Right forelimb (tissue), 1 donor: ENCODE measurements around the gene ZNF789.
A peak's percentile ranks its signal among the peaks of the same experiment; 100 is the strongest.
"Not testable (repeated sequence)": the region's sequence is repeated elsewhere in the genome, so short reads cannot be mapped to it uniquely, and the experiment has no call there.

Experiments
- DNase-seq: peaks from one replicate; pipeline ENCODE4 v3.0.0-alpha.2; 2018

Gene ZNF789

DNA sequence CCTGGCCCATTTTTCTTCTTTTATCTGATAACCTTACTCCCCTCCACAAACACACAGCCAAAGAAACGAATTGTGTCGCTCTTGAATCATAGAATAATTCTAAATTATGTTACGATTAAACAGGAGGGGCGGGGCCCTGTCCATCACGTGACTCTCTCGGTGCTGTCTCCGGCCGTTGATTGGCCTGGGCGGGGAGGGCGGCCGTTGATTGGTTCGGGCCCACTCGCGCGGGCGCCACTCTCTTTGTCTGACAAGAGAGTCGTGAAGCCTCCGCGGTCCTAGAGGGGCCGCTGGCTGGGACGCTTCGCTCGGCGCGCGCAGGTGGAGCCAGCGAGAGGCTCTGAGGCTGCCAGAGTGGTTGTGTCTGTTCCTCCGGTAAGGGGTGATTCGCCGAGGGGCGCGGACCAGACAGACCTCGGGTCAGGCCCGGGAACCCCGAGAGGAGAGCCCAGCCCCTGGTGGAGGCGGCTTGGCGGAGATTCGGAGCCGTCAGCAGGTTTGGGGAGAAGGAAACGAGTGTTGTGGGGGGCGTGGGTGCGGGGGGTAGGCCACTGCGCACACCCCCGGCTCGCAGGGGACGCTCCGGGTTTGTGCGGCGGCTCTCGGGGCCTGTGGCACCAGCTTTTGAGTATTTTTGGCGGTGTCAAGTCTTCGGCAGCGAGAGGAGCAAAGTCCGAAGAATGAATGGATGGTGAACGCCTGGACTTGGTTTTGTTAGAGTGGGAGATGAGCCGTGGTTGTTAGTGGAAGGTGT, at the start of gene ZNF789:
Gene ZNF789 (plus strand): TSS at position 330 of the 754 bp plus-strand sequence. CDS start 3,567 bp downstream, outside the sequence.
- DNase-seq, result peak; percentile 96

DNA sequence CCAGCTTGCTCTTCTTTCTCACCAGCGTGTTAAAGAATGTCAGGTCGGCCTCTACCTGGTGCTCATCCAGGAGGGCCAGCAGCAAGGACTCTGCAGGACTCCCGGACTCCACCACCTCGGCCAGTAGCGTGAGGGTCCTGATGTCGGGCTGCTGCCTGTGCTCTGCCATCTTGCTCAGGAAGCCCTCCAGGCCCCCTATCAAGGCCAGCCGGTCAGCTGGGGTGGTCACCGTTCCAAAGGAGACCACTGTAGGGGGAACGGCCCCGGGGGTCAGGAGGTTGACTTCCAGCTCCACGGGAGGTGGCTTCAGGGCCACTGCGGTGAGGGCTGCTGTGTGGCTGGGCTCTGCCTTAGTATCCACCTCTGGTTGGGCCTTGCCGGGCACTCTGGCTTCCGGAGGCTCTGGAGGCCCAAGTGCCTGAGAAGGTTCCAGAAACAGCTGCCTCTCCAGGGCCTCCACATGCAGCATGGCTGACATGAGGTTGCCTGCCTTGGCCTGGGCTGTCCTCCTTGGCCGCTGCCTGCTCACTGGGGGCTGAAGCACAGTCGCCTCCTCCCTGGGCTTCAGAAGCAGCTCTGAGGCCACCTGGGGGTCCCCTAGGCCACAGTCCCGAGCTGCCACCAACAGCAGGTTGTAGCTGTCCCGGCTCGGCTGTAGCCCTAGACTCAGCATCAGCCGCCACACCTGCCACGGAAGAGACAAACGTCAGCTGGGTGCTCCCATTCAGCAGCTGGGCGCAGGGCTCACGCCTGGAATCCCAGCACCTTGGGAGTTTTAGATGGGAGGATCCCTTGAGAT, 47.6 kb upstream of the ZNF789 start:
- no peak for DNase-seq

DNA sequence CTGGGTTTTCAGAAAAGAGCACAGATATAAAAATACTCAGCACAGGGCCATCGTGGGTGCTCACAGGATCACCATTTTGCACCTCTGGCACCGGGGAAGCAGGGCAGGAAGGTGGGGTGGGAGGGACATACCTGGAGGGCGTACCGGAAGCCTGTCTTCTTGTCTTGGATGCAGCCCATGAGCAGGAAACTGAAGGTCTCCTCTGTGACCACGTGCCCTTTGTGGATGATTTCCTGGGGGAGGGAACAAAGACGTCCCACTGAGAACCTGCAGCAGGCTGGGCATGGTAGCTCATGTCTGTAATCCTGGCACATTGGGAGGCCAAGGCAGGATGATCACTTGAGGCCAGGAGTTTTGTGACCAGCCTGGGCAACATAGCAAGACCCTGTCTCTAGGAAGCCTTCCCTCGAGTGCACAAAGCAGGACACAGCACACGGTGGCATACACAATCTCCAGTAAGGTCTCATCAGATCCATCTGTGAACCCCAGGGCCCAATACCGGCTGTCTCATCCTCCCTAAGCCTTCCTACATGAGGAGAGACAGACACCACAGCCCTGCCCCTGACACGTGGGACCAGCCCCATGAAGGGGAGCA, 43.6 kb upstream of the ZNF789 start:
- no peak for DNase-seq

DNA sequence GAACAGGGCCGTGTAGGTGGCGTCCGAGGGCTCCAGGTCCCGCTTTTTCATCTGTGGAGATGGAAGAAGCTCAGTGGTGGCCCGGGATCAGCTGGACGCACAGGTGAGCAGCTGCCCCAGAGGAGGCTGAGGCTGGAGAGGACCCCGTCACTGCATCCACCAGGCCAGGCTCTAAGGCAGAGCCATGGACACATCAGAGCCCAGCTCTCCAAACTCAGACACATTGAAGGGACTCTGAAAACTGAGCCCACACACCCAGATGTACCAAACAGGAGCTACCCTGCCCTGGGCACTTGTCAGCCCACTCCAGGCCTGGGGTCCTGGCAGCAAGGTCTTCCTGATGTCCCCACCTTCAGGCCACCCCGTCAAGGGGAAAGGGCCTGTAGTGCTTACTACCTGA, 42.9 kb upstream of the ZNF789 start:
- no peak for DNase-seq

DNA sequence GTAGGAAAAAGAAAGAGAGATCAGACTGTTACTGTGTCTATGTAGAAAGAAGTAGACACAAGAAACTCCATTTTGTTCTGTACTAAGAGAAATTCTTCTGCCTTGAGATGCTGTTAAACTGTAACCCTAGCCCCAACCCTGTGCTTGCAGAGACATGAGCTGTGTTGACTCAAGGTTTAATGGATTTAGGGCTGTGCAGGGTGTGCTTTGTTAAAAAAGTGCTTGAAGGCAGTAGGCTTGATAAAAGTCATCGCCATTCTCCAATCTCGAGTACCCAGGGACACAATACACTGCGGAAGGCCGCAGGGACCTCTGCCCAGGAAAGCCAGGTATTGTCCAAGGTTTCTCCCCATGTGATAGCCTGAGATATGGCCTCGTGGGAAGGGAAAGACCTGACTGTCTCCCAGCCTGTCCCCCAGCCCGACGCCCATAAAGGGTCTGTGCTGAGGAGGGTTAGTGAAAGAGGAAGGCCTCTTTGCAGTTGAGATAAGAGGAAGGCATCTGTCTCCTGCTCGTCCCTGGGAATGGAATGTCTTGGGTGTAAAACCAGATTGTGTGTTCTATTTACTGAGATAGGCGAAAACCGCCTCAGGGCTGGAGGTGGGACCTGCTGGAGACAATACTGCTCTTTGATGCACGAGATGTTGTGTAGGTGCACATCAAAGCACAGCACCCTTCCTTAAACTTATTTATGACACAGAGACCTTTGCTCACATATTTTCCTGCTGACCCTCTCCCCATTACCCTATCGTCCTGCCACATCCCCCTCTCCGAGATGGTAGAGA, 40.7 kb upstream of the ZNF789 start:
- not testable (repeated sequence) for DNase-seq

DNA sequence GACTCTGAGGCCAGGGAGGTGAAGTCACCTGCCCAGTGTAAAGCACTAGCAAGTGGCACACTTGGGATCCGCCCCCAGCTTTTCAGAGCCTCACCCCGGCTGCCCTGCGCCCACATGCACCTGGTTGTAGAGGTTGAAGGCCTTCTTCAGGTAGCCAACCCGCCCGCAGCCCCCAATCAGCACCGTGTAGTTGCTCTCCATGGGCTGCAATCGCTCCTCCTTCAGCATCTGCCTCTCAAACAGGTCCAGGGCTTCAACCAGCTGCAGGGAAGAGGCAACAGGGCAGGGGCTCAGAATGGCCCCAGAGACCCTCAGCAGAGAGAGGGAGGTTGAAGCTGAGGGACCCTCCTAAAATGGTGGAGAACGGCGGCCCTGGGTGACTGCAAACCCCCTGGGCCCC, 39.5 kb upstream of the ZNF789 start:
- no peak for DNase-seq

DNA sequence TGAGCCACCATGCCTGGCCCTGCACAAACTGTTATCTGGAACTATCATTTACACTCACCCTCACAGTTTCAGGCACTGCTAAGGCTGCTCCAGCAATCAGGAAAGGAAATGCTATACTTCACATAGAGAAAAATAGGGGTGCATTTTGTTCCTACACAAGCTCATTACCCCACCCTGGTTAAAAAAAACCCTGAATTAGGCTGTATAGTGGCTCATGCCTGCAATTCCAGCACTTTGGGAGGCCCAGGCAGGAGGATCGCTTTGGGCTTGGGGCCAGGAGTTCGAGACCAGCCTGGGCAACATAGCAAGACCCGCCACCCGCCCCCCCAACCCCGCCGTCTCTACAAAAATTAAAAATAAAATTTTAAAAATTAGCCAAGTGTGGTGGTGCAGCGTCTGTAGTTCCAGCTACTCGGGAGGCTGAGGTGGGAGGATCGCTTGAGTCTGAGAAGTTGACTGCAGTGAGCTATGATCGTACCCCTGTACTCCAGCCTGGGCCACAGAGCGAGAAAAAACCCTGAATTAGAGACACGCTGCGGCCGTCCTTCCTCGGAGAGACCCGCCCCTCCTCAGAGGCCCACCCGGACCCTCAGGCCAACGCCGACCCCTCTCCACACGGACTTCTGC, 34.6 kb upstream of the ZNF789 start:
- DNase-seq, result no peak

DNA sequence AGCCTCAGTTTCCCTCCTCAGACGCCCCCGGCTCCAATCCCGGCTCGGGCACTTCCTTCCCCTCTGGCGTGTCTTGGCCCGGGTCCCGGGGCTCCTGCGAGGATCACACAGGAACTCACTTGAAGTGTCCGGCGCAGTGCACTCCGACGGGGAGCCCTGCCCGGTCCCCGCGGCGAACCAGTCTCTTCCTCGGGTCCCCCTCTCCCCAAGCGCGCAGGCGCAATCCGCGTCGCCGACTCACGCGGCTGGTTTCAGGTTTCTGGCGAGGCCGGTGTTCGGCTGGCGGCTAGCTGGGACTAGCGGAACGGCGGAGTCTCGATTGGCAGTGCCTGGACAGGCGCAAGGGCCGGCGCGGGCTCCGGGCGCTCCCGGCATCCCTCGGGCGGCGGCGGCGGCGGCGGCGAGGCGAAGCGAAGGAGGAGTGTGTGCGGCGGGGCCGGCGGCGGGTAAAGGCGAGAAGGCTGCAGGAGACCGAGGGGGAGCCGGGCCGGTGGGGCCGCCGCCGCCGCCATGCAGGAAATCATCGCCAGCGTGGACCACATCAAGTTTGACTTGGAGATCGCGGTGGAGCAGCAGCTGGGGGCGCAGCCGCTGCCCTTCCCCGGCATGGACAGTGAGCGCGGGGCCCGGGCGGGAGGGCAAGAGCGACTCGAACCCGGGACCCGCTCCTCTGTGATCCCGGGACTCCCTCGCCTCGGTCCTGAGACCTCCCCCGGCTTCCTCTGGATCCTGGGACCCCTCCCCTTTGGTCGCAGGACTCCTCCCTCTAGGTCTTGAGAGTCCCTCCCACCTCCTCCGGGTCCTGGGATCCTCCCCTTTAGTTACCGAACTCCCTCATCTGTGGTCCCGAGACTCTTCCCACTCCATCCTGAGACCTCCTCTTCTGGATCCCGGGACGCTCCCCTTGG, 33.9 kb upstream of the ZNF789 start, which contains the start of the genes CPSF4 and PTCD1:
Gene CPSF4 (plus strand): TSS at position 371 of the 908 bp plus-strand sequence. CDS start 140 bp downstream, at position 511.
Gene PTCD1 (minus strand): TSS at position 226 of the 908 bp plus-strand sequence. CDS start 3,556 bp downstream, outside the sequence.
- peak; percentile 97 for DNase-seq

DNA sequence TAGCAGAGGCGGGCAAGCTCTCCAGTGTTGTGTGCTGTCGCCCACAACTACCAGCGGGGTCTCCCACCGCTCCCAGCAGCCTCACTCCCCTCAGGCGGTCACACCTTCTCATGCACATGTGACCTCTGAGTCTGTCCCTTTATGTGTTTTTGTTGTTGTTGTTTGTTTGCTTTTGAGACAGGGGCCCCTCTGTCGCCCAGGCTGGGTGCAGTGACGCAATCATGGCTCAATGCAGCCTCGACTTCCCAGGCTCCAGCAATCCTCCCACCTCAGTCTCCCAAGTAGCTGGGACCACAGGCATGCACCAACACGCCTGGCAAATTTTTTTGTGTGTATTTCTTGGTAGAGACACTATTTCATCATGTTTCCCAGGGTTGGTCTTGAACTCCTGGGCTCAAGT, 32.5 kb upstream of the ZNF789 start:
- no peak for DNase-seq

DNA sequence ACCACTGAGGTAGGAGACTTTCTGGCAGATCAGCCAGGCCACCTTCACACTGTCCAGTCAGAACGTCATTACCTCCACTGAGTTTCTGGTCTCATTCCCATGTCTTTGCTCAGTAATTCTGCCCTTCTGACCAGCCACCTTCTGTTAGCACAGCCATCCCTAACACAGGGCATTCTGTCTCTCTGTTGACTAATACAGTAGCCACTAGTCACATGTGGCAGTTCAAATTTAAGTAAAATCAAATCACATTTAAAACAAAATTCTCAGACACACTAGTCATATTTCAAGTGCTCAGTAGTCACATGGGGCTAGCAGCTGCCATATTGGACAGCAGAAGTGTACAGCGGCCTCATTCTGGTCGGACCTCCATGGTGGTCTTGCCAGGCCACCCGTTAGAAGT, 26.6 kb upstream of the ZNF789 start:
- DNase-seq, result no peak

DNA sequence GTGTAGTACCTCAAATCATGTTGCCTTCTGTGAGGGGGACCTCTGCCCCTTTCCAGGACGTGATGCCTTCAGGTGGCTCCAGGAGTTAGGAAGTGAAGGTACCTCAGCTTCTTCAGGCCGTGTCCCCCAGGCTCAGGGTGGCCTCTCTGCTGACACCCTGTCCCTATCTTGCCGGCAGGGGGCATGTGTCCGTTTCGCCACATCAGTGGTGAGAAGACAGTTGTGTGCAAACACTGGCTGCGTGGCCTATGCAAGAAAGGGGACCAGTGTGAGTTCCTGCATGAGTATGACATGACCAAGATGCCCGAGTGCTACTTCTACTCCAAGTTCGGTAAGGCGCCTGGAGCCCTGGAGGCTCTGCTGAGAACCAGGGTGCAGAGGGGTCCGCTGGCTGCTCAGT, 24.7 kb upstream of the ZNF789 start:
- no peak for DNase-seq

DNA sequence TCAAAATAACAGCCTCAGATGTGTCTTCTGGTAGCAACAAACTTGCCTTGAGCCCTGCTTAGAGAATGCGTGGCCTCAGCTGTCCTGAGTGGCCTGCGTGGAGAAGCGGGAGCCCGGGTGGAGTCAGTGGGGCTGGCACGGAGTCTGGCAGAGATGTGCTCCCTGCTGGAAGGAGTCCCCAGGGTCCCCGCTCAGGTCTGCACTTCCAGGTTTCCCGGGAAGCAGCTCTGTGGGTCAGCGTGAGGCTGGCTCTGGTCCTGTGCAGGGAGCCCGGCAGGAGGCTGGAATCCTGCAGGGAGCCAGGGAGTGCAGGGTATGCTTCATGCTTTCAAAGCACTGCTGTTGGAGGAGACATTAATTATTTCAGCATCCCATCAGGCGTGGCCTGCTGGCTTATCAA, 23.8 kb upstream of the ZNF789 start:
- DNase-seq, result no peak

DNA sequence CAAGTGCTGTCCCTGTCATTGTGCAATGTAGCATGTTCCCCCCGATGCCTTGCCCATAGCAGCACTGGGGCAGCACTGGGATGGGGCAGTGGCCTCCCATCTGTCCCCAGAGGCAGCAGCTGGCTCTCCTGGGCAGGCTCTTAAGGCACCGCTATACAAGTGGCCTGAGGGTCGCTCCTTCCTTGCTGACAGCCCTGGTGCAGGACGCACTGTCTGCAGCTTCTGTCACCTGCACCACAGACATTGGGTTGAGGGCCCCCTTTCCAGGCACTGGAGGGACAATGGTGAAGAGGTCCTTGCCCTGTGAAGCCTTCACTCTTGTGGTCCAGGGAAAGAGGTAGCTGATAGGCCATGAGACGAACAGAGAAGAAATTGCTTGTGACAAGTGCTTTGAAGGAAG, 23.4 kb upstream of the ZNF789 start:
- no peak for DNase-seq

DNA sequence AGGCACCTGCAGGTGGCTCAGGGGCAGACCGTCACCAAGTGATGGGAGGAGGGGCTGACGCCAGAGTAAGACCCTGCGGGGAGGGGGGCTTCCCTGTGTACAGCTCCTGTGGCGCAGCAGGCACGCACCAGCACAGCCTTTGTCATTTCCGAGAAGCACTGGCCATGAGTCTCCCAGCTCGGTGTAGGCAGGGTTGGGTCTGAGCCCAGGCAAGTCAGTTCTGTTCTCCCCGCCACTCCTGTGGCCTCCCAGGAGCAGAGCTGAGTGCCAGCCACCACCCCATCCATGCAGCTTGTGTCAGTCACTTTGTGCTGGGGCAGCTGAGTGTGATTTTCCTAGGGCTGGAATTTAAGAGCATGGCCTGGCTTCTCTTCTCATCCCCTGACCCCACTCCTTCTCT, 20.8 kb upstream of the ZNF789 start:
- DNase-seq, result no peak

DNA sequence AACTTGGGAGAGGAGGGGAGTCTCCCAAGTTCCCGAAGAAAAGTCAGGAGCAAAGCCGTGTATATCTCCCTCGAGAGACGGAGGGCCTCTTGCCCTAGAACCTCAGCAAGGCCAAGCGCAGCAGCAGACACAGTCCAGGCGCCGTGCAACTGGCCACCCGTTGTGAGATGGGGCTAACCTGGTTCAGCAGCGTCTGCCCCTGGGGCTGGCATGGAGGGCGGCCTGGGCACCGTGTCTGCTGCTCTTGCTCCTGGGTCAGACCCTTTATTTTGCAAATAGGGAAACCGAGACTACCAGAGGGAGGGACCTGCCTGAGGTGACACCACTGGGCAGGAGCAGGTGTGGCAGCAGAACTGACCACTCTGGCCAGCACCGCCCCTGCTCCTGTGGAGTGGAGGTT, 20.1 kb upstream of the ZNF789 start:
- DNase-seq, result no peak

DNA sequence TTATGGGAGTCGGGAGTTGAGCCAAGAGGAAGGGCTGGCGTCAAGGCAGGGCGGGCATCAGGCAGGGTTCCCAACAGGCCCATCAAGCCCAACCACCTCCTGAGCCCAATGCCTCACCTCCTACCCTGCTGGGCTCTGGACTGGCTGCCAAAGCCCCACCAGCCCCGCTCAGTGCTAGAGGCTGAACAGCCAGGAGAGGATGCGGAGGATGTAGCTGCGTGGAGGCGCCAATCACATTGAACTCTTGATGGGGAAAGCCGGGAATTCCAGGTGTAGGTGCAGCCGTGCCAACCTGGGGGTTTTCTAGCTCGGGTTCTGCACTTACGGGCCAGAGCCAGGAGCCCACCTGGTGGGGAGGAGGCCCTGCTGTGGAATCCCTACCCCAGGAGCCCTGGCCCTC, 19.6 kb upstream of the ZNF789 start:
- no peak for DNase-seq

DNA sequence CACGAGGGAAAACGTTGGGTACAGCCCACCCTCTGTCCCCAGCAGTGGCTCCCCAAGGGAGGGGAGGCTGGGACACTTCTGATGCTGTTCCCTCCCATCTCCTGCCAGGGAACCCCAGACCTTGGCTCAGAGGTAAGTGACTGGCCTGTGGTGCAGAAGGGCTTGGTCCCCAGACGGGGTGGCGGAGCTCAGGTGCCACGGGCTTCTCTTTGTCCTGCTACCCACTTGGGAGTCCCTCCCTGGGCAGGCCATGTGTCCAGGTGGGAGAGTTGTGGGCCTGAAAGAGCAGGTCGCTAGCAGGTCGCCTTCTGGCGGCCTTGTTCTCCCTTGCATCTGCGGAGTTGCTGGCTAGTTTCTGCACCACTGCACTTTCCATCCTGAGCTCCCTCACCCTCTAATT, 16.8 kb upstream of the ZNF789 start:
- DNase-seq, result no peak

DNA sequence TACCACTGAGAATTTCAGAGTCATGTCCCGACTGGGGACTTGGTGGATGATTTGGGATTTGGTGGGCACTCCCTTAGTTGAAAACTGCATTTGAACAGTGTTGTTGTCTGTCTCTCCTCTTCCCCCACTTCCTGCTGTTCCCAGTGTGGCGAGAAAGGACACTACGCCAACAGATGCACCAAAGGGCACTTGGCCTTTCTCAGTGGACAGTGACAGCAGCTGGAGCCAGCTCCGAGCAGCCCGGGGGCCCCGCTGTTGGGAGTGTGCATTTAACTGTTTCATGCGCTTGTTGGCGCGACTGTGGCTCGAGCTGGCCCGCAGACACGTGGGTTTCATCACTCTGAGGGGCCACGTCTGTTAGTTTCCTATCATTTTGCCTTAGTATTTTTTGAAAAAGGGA, 16.4 kb upstream of the ZNF789 start:
- DNase-seq, result no peak

DNA sequence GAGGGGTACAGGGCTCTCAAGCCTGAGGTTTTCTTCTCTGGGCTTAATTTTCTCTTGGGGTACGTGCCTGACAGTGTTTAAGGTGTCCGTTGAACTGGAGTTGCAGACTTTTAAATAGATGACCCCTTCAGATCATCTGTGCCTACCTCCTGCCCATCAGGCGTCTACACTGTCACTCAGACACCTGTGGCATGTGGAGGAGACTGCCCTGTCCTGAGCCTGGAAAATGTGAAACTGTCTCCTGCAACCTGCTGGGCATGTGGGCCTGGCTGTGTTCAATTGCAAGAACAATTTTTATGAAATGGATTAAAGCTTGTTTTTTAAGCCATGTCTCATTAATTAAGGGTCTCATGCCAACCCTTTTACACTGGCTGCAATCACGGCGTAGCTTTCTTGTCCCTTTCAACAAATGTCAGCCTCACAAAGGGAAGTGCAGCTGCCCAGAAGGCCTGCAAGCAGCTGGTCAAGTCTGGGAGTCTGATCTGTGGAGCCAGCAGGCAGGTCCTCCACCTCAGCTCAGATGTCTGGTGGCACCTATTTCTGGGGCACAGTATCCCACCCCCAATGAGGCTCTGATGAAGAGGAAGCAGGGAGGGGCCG, 15.5 kb upstream of the ZNF789 start:
- DNase-seq, result no peak

DNA sequence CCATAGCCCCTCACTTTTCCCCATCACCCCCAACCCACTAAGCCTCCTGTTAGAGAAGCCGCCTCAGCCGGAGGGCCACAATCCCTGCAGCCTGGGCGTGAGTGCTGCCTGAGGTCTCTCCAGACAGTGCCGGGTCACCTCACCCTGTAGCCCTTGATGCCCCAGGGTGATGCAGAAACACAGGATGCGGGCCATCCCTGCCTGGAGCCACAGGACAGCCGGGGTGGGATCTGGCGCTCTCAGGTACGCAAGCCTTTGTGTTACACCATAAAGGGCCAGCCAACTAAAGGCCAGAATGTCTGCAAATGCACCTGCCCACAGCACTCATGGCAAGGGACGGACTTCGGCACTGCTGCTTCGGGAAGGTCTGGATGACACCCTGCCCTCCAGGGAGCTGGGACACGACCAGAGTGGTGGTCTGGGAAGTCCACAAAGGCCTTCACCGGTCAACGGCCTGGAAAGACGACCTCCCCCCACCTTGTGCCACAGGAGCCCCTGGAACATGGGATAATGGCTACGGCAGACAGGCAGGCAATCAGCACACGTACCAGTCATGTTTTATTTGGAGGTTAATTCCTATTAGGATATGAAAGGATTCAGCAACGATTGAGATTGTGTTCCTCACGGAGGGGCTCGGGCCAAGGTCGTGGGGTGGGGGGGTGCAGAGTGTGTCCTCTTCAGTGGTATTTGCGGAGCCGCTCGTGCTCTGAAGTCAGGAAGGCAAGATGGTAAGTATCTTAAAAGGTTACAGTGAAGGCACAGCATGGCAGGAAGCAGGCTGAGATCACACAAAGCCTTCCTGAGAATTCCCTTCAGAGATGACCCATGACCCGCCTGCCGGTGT, 14.8 kb upstream of the ZNF789 start:
- DNase-seq, result no peak
